A673 (cell line): ENCODE results near the gene ANO2. TPM values are rescaled to one million over a fixed set of nuclear protein-coding genes. Genes with fewer than 3 reads are reported as not detected.

Source experiments
- BruUV-seq: library from RNA; stranded (reverse); fragments of 400-500 nt; replicated peaks from 2 replicates; lab custom pipeline; 2021; lab: Mats Ljungman, UMichigan
- CTCF ChIA-PET: fragments of 300-600 bp; sonication (Branson Sonifier 250); formaldehyde crosslinking; loops from one replicate; lab custom pipeline; 2022; ENCODE audit warnings: antibody characterized with exemption; lab: Charles Lee
- POLR2A ChIA-PET: fragments of 300-600 bp; sonication (Branson Sonifier 250); formaldehyde crosslinking; loops from one replicate; lab custom pipeline; 2022; ENCODE audit warnings: antibody characterized with exemption; ENCODE audit not compliant: low non-redundant PET; lab: Charles Lee
- DNase-seq: peaks from one replicate; pipeline ENCODE4 v3.0.0-alpha.2; 2015; ENCODE audit warnings: low spot score
- H3K27ac ChIP-seq: fragments of 200-600 bp; sonication (generic); 2 replicates; pipeline ENCODE4 v1.5.1; 2016; ENCODE audit warnings: mixed run types, low read depth, mild to moderate bottlenecking, mixed read lengths, antibody characterized with exemption, low read length; ENCODE audit not compliant: poor library complexity, severe bottlenecking
- H3K27me3 ChIP-seq: fragments of 200-600 bp; sonication (generic); replicated peaks from 2 replicates; pipeline ENCODE4 v1.6.1; 2017; ENCODE audit warnings: mixed run types, low read depth, mild to moderate bottlenecking, mixed read lengths, antibody characterized with exemption, low read length; ENCODE audit not compliant: insufficient read depth, poor library complexity
- H3K36me3 ChIP-seq: fragments of 200-600 bp; sonication (generic); 2 replicates; pipeline ENCODE4 v1.6.1; 2016; ENCODE audit warnings: mixed run types, mild to moderate bottlenecking, mixed read lengths, antibody characterized with exemption, low read length; ENCODE audit not compliant: insufficient read depth, poor library complexity, severe bottlenecking
- H3K4me1 ChIP-seq: fragments of 200-600 bp; sonication (generic); 2 replicates; pipeline ENCODE4 v1.6.1; 2017; ENCODE audit warnings: mixed run types, mild to moderate bottlenecking, mixed read lengths, antibody characterized with exemption, low read length; ENCODE audit not compliant: insufficient read depth, poor library complexity, severe bottlenecking
- H3K4me3 ChIP-seq: fragments of 200-600 bp; sonication (generic); 2 replicates; pipeline ENCODE4 v1.5.1; 2016; ENCODE audit warnings: low read depth, mixed run types, mild to moderate bottlenecking, mixed read lengths, low read length; ENCODE audit not compliant: poor library complexity, severe bottlenecking
- H3K9me3 ChIP-seq: fragments of 200-600 bp; sonication (generic); 2 replicates; pipeline ENCODE4 v1.6.1; 2016; ENCODE audit warnings: mixed run types, low read depth, mild to moderate bottlenecking, mixed read lengths, antibody characterized with exemption, low read length; ENCODE audit not compliant: poor library complexity, severe bottlenecking
- CTCF ChIP-seq: fragments of 300-800, 200-600 bp; sonication (generic); conservative IDR thresholded peaks from 2 replicates; pipeline ENCODE4 v1.5.1; 2017; ENCODE audit warnings: low read depth, mild to moderate bottlenecking, antibody characterized with exemption, low read length, moderate library complexity, mixed read lengths
- EZH2 ChIP-seq: fragments of 200-600 bp; sonication (generic); IDR thresholded peaks from 2 replicates; pipeline ENCODE4 v1.6.1; 2017; ENCODE audit warnings: borderline replicate concordance, low read depth, mild to moderate bottlenecking, mixed read lengths, antibody characterized with exemption, low read length; ENCODE audit not compliant: poor library complexity, severe bottlenecking
- intact Hi-C: fragments of 100-400 bp; cut with micrococcal nuclease; formaldehyde crosslinking; loops from one replicate; pipeline ENCODE4 v1.10.0; 2022; ENCODE audit not compliant: unreplicated experiment
- total RNA-seq: library from RNA; stranded (reverse); gene quantifications from 2 replicates; pipeline ENCODE4 v1.2.3, GENCODE V29; 2021

The ANO2 gene
- total RNA-seq, 1 experiment from 2014 or later = not detected

GRCh38 chr12:5581616-5582015 lies 363.4 kb downstream of the ANO2 start:
- Histone ChIP-seq H3K4me1 (no peaks in the 10 kb centered on the region), H3K36me3 (no peaks in the 10 kb centered on the region), H3K9me3 (no peaks in the 10 kb centered on the region), H3K27me3 (peaks cover 5% of the 10 kb centered on the region), H3K27ac (no peak overlapping the region), H3K4me3 (no peak overlapping the region)
- ChIA-PET POLR2A (no interaction called here), CTCF (no interaction called here)
- intact Hi-C loops = no loop called here
- no TSS peak for BruUV-seq
- no peak for DNase-seq
- no peak for TF ChIP-seq EZH2
- TF ChIP-seq CTCF = no peak

GRCh38 chr12:5581019-5581418 lies 364.0 kb downstream of the ANO2 start:
- no peak for TF ChIP-seq EZH2
- no peak for TF ChIP-seq CTCF
- BruUV-seq = no TSS peak

GRCh38 chr12:5578775-5579174 lies 366.3 kb downstream of the ANO2 start:
- DNase-seq = no peak
- Histone ChIP-seq H3K27me3 (peaks cover 10% of the 10 kb centered on the region), H3K27ac (no peak overlapping the region), H3K9me3 (no peaks in the 10 kb centered on the region), H3K4me1 (no peaks in the 10 kb centered on the region), H3K36me3 (no peaks in the 10 kb centered on the region), H3K4me3 (no peak overlapping the region)
- no TSS peak for BruUV-seq
- intact Hi-C loops = no loop called here
- TF ChIP-seq CTCF (no peak), EZH2 (no peak)
- CTCF ChIA-PET = interaction anchor here (0.5 kb wide), 1 partner anchor 1336 kb away, joined by 6 read pairs; no protein-coding TSS in a partner anchor
- POLR2A ChIA-PET = no interaction called here

More at GRCh38 chr12:5581019-5581418, 364.0 kb downstream of the ANO2 start:
- intact Hi-C loops = no loop called here
- no peak overlapping the region for H3K4me3 ChIP-seq
- H3K36me3 ChIP-seq = no peaks in the 10 kb centered on the region
- peaks cover 10% of the 10 kb centered on the region for H3K27me3 ChIP-seq
- DNase-seq = no peak
- no peaks in the 10 kb centered on the region for H3K9me3 ChIP-seq
- POLR2A ChIA-PET = no interaction called here
- H3K27ac ChIP-seq = no peak overlapping the region
- no peaks in the 10 kb centered on the region for H3K4me1 ChIP-seq
- CTCF ChIA-PET = no interaction called here
